ENCODE results near the gene LILRB3. TPM values are rescaled to one million over a fixed set of nuclear protein-coding genes. Genes with fewer than 3 reads are reported as not detected.
"Not testable (repeated sequence)": the region's sequence is repeated elsewhere in the genome, so short reads cannot be mapped to it uniquely, and the experiment has no call there.

LILRB3 gene
- total RNA-seq, 1 donor from 2014 or later: 38.2 TPM

DNA sequence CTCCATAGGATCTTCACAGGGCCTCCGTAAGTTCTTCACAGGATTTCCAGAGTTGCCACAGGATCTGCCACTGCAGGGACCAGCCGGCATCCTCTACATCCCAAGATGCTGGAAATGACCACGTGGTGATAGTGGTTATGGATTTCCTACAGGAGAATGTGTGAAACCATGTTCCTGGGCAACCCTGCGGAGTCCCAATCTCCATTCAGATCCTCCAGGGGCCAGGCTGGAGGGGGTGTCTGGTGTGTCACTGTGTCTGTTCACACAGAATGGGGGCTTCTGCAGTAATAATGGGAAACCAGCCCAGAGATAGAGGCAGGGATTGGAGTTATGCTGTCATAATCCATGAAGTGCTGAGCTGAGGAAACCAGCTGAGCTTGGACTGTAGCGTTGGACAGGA, 11.1 kb upstream of the LILRB3 start:
- no peaks in the 10 kb centered on the region for H3K36me3 ChIP-seq
- peaks cover 3% of the 10 kb centered on the region for H3K27me3 ChIP-seq
- TF ChIP-seq, protein P1, sequence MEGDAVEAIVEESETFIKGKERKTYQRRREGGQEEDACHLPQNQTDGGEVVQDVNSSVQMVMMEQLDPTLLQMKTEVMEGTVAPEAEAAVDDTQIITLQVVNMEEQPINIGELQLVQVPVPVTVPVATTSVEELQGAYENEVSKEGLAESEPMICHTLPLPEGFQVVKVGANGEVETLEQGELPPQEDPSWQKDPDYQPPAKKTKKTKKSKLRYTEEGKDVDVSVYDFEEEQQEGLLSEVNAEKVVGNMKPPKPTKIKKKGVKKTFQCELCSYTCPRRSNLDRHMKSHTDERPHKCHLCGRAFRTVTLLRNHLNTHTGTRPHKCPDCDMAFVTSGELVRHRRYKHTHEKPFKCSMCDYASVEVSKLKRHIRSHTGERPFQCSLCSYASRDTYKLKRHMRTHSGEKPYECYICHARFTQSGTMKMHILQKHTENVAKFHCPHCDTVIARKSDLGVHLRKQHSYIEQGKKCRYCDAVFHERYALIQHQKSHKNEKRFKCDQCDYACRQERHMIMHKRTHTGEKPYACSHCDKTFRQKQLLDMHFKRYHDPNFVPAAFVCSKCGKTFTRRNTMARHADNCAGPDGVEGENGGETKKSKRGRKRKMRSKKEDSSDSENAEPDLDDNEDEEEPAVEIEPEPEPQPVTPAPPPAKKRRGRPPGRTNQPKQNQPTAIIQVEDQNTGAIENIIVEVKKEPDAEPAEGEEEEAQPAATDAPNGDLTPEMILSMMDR (IDR thresholded peaks at IDR 0.05): no peak
- H3K27ac ChIP-seq: no peak overlapping the region
- H3K4me3 ChIP-seq: no peak overlapping the region
- intact Hi-C loops (cut with DNase I): no loop called here
- peak in 1 of 2 donors; percentile 18 for DNase-seq (ENCODE audit: low spot score in 2 of 2)
- H3K4me1 ChIP-seq: no peaks in the 10 kb centered on the region
- no peaks in the 10 kb centered on the region for H3K9me3 ChIP-seq

GRCh38 chr19:54231077-54231931, 8.5 kb upstream of the LILRB3 start:
- no peaks in the 10 kb centered on the region for H3K9me3 ChIP-seq
- no peaks in the 10 kb centered on the region for H3K4me1 ChIP-seq
- H3K36me3 ChIP-seq: no peaks in the 10 kb centered on the region
- TF ChIP-seq, protein P1 (IDR thresholded peaks at IDR 0.05): peak; percentile 78 to 81 (median 80)
- peaks cover 3% of the 10 kb centered on the region for H3K27me3 ChIP-seq
- peak in 1 of 2 donors; percentile 87 for DNase-seq (ENCODE audit: low spot score in 2 of 2)
- no peak overlapping the region for H3K4me3 ChIP-seq
- no peak overlapping the region for H3K27ac ChIP-seq
- intact Hi-C loops (cut with DNase I): loop anchor here (1.0 to 2.0 kb wide), 2 partner anchors 27 to 63 kb away; no protein-coding TSS in a partner anchor

DNA sequence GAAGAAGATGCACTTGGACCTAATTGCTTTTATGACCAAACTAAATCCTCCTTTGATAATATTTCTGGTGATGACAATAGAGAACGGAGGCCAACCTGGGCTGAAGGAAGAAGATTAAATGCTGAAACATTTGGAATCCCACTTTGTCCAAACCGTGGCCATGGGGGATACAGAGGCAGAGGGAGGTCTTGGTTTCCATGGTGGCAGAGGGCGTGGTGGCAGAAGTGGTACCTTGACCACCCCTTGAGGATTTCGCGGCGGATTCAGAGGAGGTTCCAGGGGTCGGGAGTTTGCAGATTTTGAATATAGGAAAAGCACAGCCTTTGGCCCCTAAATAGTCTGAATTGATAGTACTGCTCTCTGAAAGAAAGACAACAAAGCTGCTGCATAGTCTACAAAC, 7.2 kb upstream of the LILRB3 start:
- Histone ChIP-seq H3K4me1 (no peaks in the 10 kb centered on the region), H3K36me3 (no peaks in the 10 kb centered on the region), H3K27ac (no peak overlapping the region), H3K27me3 (peaks cover 3% of the 10 kb centered on the region), H3K4me3 (no peak overlapping the region), H3K9me3 (no peaks in the 10 kb centered on the region)
- intact Hi-C loops (cut with DNase I): loop anchor here (2.0 kb wide), 1 partner anchor 25 kb away; no protein-coding TSS in a partner anchor
- peak in 1 of 2 donors; percentile 39 for DNase-seq (ENCODE audit: low spot score in 2 of 2)
- TF ChIP-seq, protein P1 (IDR thresholded peaks at IDR 0.05): no peak

DNA sequence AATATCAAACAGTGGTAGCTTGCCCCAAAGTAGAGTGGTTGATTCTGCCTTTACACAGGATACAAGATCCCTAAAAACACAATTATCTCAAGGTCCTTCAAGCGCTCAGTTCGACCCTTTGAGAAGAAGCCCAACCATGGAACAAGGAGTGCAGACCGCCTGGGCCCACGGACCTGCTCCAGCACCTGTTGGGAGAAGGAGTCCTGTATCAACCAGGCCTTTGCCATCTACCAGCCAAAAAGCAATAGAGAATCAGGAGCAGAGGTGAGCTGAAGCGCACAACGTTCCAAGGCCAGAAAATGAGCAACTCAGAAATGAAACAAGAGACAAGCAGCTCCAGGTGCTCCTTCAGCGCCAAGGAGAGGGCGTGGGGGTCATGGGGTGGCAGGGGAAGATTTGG, 6.3 kb upstream of the LILRB3 start:
- Histone ChIP-seq H3K27me3 (peaks cover 3% of the 10 kb centered on the region), H3K36me3 (no peaks in the 10 kb centered on the region), H3K27ac (no peak overlapping the region), H3K4me3 (no peak overlapping the region), H3K4me1 (no peaks in the 10 kb centered on the region), H3K9me3 (no peaks in the 10 kb centered on the region)
- intact Hi-C loops (cut with DNase I): no loop called here
- DNase-seq (ENCODE audit: low spot score in 2 of 2): no peak
- TF ChIP-seq, protein P1 (IDR thresholded peaks at IDR 0.05): no peak

GRCh38 chr19:54224619-54225018, 1.8 kb upstream of the LILRB3 start:
- H3K4me1 ChIP-seq; intact Hi-C loops (cut with DNase I); H3K36me3 ChIP-seq; H3K27me3 ChIP-seq; H3K9me3 ChIP-seq; H3K4me3 ChIP-seq; H3K27ac ChIP-seq; DNase-seq (ENCODE audit: low spot score in 2 of 2): not testable (repeated sequence)

GRCh38 chr19:54223937-54224281, 1.1 kb upstream of the LILRB3 start:
- H3K27ac ChIP-seq; H3K9me3 ChIP-seq; H3K36me3 ChIP-seq; intact Hi-C loops (cut with DNase I); H3K4me1 ChIP-seq; H3K4me3 ChIP-seq; DNase-seq (ENCODE audit: low spot score in 2 of 2); H3K27me3 ChIP-seq: not testable (repeated sequence)

- H3K27me3 ChIP-seq; intact Hi-C loops (cut with DNase I); H3K9me3 ChIP-seq; H3K4me3 ChIP-seq; H3K4me1 ChIP-seq; DNase-seq (ENCODE audit: low spot score in 2 of 2); H3K27ac ChIP-seq: not testable (repeated sequence)
- peaks cover 0 to 11% of the 10 kb centered on the region in 2 donors for H3K36me3 ChIP-seq
These were observed 600 bp upstream of the LILRB3 start for GRCh38 chr19:54223277-54223936.

DNA sequence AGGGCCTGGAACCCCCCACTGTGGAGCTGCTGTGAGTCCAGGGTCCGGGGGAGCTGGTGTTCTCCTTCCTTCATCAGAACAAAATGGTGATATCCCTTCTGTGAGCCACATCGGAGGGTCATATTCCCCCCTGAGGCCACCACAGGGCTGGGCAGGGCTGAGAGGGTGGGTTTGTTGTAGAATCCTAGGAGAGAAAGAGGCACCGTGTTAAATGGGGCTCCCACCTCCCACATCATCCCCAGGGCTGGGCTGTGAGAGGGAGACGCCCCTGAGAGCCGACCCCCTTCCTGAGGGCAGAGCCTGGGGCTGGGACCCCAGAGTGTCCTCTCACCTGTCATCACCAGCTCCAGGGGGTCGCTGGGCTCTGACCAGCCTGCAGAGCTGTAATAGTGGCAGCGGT, 860 bp downstream of the LILRB3 start:
- H3K4me1 ChIP-seq; H3K27ac ChIP-seq; H3K9me3 ChIP-seq; H3K27me3 ChIP-seq; DNase-seq (ENCODE audit: low spot score in 2 of 2); intact Hi-C loops (cut with DNase I); H3K4me3 ChIP-seq: not testable (repeated sequence)
- peaks cover 0 to 13% of the 10 kb centered on the region in 2 donors for H3K36me3 ChIP-seq

- H3K4me3 ChIP-seq; H3K9me3 ChIP-seq; H3K27ac ChIP-seq; intact Hi-C loops (cut with DNase I); H3K4me1 ChIP-seq; DNase-seq (ENCODE audit: low spot score in 2 of 2); H3K27me3 ChIP-seq: not testable (repeated sequence)
- peaks cover 0 to 23% of the 10 kb centered on the region in 2 donors for H3K36me3 ChIP-seq
These were observed 3.1 kb downstream of the LILRB3 start for GRCh38 chr19:54219702-54220101.

Data from ascending aorta (tissue), 2 donors.